Measurements from ENCODE around the gene ZNF587.
A peak's percentile ranks its signal among the peaks of the same experiment; 100 is the strongest.
"Not testable (repeated sequence)": the region's sequence is repeated elsewhere in the genome, so short reads cannot be mapped to it uniquely, and the experiment has no call there.

ZNF587 gene

DNA sequence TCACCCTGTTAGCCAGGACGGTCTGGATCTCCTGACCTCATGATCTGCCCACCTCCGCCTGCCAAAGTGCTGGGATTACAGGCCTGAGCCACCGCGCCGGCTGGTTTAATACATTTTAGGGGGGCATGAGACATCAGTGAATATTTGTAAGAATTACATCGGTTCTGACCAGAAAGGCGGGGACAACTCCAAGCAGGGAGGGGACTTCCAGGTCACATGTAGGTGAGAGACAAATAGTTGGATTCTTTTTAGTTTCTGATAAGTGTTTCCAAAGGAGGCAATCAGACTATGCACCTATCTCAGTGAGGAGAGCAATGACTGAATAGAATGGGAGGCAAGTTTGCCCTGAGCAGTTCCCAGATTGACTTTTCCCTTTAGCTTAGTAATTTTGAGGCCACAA is 31.3 kb upstream of the ZNF587 start:
- no peak overlapping the region for H3K4me3 ChIP-seq (ENCODE audit: low read length)
- DNase-seq (ENCODE audit: low read depth) = no peak
- TF ChIP-seq, protein P1, sequence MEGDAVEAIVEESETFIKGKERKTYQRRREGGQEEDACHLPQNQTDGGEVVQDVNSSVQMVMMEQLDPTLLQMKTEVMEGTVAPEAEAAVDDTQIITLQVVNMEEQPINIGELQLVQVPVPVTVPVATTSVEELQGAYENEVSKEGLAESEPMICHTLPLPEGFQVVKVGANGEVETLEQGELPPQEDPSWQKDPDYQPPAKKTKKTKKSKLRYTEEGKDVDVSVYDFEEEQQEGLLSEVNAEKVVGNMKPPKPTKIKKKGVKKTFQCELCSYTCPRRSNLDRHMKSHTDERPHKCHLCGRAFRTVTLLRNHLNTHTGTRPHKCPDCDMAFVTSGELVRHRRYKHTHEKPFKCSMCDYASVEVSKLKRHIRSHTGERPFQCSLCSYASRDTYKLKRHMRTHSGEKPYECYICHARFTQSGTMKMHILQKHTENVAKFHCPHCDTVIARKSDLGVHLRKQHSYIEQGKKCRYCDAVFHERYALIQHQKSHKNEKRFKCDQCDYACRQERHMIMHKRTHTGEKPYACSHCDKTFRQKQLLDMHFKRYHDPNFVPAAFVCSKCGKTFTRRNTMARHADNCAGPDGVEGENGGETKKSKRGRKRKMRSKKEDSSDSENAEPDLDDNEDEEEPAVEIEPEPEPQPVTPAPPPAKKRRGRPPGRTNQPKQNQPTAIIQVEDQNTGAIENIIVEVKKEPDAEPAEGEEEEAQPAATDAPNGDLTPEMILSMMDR (conservative IDR thresholded peaks at IDR 0.05; ENCODE audit: low read length) = no peak

DNA sequence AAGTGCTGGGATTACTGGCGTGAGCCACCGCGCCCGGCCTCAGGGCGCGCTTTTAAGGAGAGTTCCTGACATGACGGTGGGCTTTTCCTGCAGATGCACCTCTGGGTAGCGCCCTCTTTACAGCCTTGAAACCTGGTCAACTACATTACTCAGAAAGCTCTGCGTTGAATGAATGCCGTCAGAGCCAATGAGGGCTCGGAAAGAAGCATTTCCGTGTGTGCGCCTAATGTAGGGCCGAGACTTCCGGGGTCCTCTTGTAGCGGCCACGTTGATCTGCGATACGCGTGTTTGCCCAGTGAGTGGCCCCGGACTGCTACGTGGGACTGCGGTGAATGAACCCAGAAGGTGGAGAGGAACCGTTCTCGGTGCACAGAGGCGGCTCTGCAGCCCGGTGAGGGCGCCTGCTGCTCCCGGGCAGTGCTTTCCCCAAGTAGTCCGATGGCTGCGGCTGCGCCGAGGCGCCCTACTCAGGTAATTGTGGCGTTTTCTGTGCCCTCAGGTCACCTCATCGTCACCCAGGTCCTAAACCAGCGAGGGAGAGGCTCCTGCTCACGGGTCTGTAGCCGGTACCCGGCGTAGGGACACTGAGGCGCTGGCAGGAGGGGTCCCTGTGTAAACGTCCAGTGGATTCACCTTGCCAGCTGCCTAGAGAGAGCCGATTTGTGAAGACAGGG is 30.0 kb upstream of the ZNF587 start:
- TF ChIP-seq, protein P1 (conservative IDR thresholded peaks at IDR 0.05; ENCODE audit: low read length) = peak; percentile 26
- DNase-seq (ENCODE audit: low read depth) = peak; percentile 92
- H3K4me3 ChIP-seq (ENCODE audit: low read length) = peak overlapping the region; percentile 98

DNA sequence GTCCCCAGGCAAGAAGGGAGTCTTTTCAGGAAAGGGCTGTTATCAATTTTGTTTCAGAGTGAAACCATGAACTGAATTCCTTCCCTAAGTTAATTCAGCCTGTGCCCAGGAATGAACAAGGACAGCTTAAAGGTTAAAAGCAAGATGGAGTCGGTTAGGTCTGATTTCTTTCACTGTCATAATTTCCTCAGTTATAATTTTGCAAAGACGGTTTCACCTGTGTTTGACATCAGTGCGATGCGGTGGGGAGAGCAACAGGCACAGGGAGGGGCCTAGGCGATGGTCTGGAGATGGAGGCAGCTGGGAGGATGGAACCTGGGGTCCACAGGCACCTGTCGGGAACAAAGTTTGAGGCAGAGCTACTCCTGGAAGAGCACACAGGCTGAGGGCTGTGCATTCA is 29.1 kb upstream of the ZNF587 start:
- TF ChIP-seq, protein P1 (conservative IDR thresholded peaks at IDR 0.05; ENCODE audit: low read length) = no peak
- H3K4me3 ChIP-seq (ENCODE audit: low read length) = peak overlapping the region; percentile 98
- no peak for DNase-seq (ENCODE audit: low read depth)

DNA sequence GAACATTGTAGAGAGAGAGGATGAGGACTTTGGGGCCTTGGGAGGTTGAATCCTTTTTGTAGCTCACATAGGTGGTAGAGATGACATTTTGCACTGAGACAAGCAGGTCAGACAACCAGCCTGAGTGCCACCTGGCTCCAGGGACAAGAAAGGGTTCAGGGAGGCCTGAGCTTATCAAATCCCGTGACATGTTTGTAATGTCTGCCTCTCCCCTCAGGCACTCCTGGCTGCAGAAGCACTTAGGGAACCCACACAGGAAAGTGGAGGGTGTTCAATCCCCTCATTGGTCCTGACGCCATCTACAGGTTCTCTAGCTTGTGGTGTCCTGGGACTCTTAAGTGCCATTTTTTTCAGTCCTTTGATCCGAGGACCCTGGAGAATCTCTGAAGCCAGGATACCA is 28.6 kb upstream of the ZNF587 start:
- DNase-seq (ENCODE audit: low read depth) = not testable (repeated sequence)
- H3K4me3 ChIP-seq (ENCODE audit: low read length) = peak overlapping the region; percentile 98; the same call in 1 of the 2 replicates

DNA sequence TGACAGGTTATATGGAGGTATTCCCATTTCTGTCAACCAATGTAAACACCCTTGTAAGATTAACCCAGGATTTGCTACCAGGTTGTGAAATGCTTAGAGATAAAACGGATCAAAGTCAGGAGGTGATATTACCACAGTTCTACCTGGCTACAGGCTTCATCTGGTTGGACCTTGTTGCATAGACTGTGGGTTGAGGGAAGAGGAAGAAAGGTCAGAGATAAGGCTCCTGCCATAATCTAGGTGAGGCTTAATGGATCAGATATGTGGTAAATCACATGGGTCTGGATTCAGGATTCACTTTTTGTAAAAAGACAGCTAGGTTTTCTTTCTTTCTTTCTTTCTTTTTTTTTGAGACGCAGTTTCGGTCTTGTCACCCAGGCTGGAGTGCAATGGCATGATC is 28.2 kb upstream of the ZNF587 start:
- not testable (repeated sequence) for H3K4me3 ChIP-seq (ENCODE audit: low read length); DNase-seq (ENCODE audit: low read depth)

DNA sequence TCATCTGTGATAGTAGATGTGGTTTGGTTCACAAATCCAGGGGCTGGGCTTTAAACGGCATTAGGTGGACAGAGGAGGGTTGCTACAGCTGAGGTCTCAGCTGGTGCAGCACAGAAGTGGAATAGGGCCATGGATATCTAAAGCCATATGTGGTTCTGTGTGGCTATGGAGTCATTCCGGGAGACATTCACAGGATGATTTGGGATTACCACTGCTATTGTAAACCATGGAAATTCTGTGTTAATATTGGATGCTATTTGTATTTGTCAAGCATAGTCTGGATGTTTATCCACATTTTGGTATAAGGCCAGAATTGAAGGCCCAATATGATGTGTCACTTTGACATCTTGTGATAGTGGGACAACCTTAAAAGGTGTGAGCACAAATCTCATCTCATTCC is 26.5 kb upstream of the ZNF587 start:
- not testable (repeated sequence) for DNase-seq (ENCODE audit: low read depth)

DNA sequence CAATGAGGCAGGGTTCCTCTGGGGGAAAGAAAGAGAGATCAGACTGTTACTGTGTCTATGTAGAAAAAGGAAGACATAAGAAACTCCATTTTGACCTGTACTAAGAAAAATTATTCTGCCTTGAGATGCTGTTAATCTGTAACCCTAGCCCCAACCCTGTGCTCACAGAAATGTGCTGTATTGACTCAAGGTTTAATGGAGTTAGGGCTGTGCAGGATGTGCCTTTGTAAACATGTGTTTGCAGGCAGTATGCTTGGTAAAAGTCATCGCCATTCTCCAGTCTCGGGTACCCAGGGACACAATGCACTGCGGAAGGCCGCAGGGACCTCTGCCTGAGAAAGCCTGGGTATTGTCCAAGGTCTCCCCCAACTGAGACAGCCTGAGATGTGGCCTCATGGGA is 26.1 kb upstream of the ZNF587 start:
- DNase-seq (ENCODE audit: low read depth); H3K4me3 ChIP-seq (ENCODE audit: low read length): not testable (repeated sequence)

More for the DNA sequence above, 26.5 kb upstream of the ZNF587 start:
- not testable (repeated sequence) for H3K4me3 ChIP-seq (ENCODE audit: low read length)

DNA sequence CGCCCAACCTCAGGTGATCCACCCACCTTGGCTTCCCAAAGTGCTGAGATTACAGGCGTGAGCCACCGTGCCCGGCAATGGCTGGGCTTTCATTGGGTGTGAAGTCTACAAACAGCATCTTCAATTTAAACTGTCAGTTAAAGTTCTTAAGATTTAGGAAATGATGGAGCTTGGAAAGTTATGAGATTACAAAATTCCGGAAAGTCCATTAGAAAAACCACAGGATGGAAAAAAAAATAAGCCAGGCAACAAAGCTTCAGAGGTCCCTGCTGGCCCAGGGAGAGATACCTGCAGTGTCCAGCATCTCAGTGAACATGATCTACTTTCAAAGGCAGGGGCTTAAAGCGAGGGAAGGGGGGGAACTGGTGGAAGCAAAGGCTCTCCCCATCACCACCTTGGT is 24.1 kb upstream of the ZNF587 start:
- H3K4me3 ChIP-seq (ENCODE audit: low read length) = no peak overlapping the region
- TF ChIP-seq, protein P1 (conservative IDR thresholded peaks at IDR 0.05; ENCODE audit: low read length) = no peak
- DNase-seq (ENCODE audit: low read depth) = no peak

DNA sequence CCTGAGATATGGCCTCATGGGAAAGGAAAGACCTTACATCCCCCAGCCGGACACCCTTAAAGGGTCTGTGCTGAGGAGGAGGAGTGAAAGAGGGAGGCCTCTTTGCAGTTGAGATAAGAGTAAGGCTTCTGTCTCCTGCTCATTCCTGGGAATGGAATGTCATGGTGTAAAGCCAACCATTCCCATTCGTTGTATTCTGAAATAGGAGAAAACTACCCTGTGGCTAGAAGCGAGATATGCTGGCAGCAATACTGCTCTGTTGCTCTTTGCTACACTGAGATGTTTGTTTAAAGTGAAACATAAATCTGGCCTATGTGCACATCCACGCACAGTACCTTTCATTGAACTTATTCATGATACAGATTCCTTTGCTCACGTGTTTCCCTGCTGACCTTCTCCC is 20.3 kb upstream of the ZNF587 start:
- H3K4me3 ChIP-seq (ENCODE audit: low read length) = no peak overlapping the region
- no peak for DNase-seq (ENCODE audit: low read depth)
- TF ChIP-seq, protein P1 (conservative IDR thresholded peaks at IDR 0.05; ENCODE audit: low read length) = no peak

Data from AG10803 (cell line).